Nephron progenitor cell (in vitro differentiated cells): ENCODE measurements around the gene FSD2.
A peak's percentile ranks its signal among the peaks of the same experiment; 100 is the strongest.

ENCODE experiments used
- DNase-seq: peaks from one replicate; pipeline ENCODE4 v3.0.0; 2021
- H3K27ac Mint-ChIP-seq: 2 replicates; pipeline ENCODE4 v1.8.0; 2021; ENCODE audit warnings: mild to moderate bottlenecking, moderate library complexity, mixed read lengths
- H3K27me3 Mint-ChIP-seq: 2 replicates; pipeline ENCODE4 v1.8.0; 2021; ENCODE audit warnings: mild to moderate bottlenecking, low read depth, mixed read lengths; ENCODE audit not compliant: poor library complexity
- H3K36me3 Mint-ChIP-seq: 2 replicates; pipeline ENCODE4 v1.8.0; 2021; ENCODE audit warnings: low read depth, mixed read lengths
- H3K4me1 Mint-ChIP-seq: 2 replicates; pipeline ENCODE4 v1.8.0; 2021; ENCODE audit warnings: mixed read lengths
- H3K4me3 Mint-ChIP-seq: 2 replicates; pipeline ENCODE4 v1.8.0; 2021; ENCODE audit warnings: mild to moderate bottlenecking, moderate library complexity, mixed read lengths
- H3K9me3 Mint-ChIP-seq: 2 replicates; pipeline ENCODE4 v1.8.0; 2021; ENCODE audit warnings: mild to moderate bottlenecking, moderate library complexity, mixed read lengths
- TF ChIP-seq, protein P1 (sequence below): fragments of 200-600 bp; sonication (generic); IDR thresholded peaks from 2 replicates; pipeline ENCODE4 v1.5.0; 2021; ENCODE audit warnings: antibody characterized with exemption

FSD2 gene

DNA sequence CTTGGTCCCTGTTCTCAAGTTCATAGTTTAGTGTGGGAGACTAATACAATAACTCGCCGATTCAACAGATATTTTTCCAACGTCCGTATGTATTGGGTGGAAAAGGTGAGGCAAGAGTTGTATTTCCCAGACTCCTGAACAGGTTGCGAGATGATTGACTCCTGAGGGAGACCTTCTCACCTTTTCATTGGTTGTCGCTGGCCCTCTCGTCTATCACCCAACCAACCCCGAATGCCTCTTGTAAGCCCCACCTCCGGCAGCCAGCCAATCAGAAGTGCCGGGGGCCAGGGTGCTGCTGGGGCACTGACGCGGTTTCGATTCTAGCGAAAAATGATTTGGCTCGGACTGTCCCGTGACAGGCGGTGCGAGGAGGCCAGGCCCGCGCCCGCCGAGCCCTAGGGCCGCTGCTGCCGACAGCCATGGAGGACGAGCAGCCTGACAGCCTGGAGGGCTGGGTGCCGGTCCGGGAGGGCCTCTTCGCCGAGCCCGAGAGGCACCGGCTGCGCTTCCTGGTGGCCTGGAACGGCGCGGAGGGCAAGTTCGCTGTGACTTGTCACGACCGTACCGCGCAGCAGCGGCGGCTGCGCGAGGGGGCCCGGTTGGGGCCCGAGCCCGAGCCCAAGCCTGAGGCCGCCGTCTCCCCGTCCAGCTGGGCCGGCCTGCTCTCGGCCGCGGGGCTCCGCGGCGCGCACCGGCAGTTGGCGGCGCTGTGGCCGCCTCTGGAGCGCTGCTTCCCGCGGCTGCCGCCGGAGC lies 3.6 kb upstream of the FSD2 start, which contains the start of gene WHAMM:
TSS of gene WHAMM (plus strand) at position 321 of the 753 bp plus-strand sequence. CDS start at position 420, 99 bp downstream.
- peak within 1 kb of the TSS; percentile 85 for H3K27ac Mint-ChIP-seq
- H3K27me3 Mint-ChIP-seq, result no peaks in the 10 kb centered on the region
- peak within 1 kb of the TSS; percentile 94 for H3K4me3 Mint-ChIP-seq
- H3K9me3 Mint-ChIP-seq, result no peaks in the 10 kb centered on the region
- TF ChIP-seq, protein P1, sequence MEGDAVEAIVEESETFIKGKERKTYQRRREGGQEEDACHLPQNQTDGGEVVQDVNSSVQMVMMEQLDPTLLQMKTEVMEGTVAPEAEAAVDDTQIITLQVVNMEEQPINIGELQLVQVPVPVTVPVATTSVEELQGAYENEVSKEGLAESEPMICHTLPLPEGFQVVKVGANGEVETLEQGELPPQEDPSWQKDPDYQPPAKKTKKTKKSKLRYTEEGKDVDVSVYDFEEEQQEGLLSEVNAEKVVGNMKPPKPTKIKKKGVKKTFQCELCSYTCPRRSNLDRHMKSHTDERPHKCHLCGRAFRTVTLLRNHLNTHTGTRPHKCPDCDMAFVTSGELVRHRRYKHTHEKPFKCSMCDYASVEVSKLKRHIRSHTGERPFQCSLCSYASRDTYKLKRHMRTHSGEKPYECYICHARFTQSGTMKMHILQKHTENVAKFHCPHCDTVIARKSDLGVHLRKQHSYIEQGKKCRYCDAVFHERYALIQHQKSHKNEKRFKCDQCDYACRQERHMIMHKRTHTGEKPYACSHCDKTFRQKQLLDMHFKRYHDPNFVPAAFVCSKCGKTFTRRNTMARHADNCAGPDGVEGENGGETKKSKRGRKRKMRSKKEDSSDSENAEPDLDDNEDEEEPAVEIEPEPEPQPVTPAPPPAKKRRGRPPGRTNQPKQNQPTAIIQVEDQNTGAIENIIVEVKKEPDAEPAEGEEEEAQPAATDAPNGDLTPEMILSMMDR, result no peak
- H3K36me3 Mint-ChIP-seq, result peaks cover 17% of the 10 kb centered on the region
- DNase-seq, result peak; percentile 92
- H3K4me1 Mint-ChIP-seq, result peaks cover 54% of the 10 kb centered on the region

- TF ChIP-seq, protein P1, result no peak
- peaks cover 4% of the 10 kb centered on the region for H3K27me3 Mint-ChIP-seq
- peaks cover 9% of the 10 kb centered on the region for H3K36me3 Mint-ChIP-seq
- peak overlapping the region; percentile 78 for H3K4me3 Mint-ChIP-seq
- no peaks in the 10 kb centered on the region for H3K9me3 Mint-ChIP-seq
- DNase-seq, result no peak
- H3K27ac Mint-ChIP-seq, result no peak overlapping the region
- H3K4me1 Mint-ChIP-seq, result peaks cover 54% of the 10 kb centered on the region
Measured at GRCh38 chr15:82808634-82809041, 2.8 kb upstream of the FSD2 start.

GRCh38 chr15:82807920-82808633 lies 2.2 kb upstream of the FSD2 start:
- H3K4me1 Mint-ChIP-seq, result peaks cover 54% of the 10 kb centered on the region
- TF ChIP-seq, protein P1, result no peak
- no peak for DNase-seq
- no peak overlapping the region for H3K27ac Mint-ChIP-seq
- H3K4me3 Mint-ChIP-seq, result no peak overlapping the region
- H3K27me3 Mint-ChIP-seq, result peaks cover 8% of the 10 kb centered on the region
- H3K9me3 Mint-ChIP-seq, result no peaks in the 10 kb centered on the region
- H3K36me3 Mint-ChIP-seq, result peaks cover 6% of the 10 kb centered on the region

DNA sequence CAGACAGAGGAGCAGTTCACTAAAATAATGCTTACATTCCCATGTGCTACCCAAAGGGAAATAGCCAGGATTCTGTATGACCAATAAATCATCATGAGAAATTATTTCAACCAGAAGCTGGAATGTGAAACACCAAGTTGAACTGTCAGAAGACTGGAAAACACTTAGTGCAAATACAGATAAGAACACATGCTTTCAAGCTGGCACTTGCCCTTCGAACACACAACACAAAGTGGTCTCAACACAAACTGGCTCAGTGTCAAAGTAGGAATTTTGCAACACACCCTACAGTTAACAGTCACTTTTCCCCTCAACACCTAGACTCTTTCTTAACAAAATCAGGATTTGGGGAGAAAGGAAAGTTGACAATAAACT lies 1.3 kb downstream of the FSD2 start:
- DNase-seq, result no peak
- Mint-ChIP-seq H3K36me3 (no peaks in the 10 kb centered on the region), H3K4me1 (peaks cover 31% of the 10 kb centered on the region), H3K4me3 (no peak overlapping the region), H3K9me3 (no peaks in the 10 kb centered on the region), H3K27ac (no peak overlapping the region), H3K27me3 (peaks cover 41% of the 10 kb centered on the region)
- TF ChIP-seq, protein P1, result no peak

DNA sequence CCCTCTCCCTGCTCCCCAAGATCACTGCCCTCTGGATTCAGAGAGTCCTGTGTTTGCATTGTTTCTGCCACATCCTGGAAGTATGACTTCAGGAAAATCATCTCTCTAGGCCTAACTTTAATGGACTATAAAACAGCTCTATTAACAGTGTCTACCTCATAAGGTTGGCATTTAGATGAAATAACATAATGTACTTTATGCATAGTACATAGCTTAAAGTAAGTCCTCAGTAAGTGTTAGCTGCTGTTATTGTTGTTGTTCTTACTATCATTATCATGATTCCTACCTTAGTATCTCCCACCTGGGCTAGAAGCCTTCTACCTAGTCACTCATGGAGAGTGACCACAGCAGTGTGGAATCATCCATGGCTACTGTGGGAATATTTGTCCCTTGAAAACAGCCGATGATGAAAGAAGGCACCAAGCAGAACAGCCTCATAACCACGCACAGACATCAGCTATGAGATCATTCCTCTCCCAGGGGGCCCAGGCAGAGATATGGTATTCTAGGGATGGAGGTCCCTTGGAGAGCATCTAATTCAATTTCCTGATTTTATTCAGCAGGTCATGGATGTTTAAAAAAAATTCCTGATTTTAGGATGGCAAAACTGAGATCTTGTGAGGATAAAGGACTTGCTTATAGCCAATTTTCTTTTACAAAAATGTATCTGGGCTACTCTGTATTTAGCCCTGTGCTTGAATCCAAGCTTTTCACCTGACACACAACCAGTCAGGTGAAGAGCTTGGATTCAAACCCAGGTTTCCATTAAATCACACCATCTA lies 1.9 kb downstream of the FSD2 start:
- no peaks in the 10 kb centered on the region for H3K9me3 Mint-ChIP-seq
- H3K27me3 Mint-ChIP-seq, result peaks cover 47% of the 10 kb centered on the region
- no peaks in the 10 kb centered on the region for H3K36me3 Mint-ChIP-seq
- peaks cover 27% of the 10 kb centered on the region for H3K4me1 Mint-ChIP-seq
- no peak for DNase-seq
- no peak overlapping the region for H3K27ac Mint-ChIP-seq
- H3K4me3 Mint-ChIP-seq, result no peak overlapping the region
- TF ChIP-seq, protein P1, result no peak
